Heart left ventricle (tissue), 16 donors: ENCODE results near the gene TKT. TPM values are rescaled to one million over a fixed set of nuclear protein-coding genes. Genes with fewer than 3 reads are reported as not detected.
A peak's percentile ranks its signal among the peaks of the same experiment; 100 is the strongest.

Source experiments
- ATAC-seq, 4 donors: fragments of 200-7000 bp; cut with Tn5 transposase; one replicate each; pipeline ENCODE4 v1.9.1; 2020 to 2022; ENCODE audit warnings: moderate library complexity in 4 of 4, mild to moderate bottlenecking in 3 of 4, moderate number of reproducible peaks in 1 of 4
- DNase-seq, 5 donors: peaks; one replicate each; pipeline ENCODE4 v3.0.0-alpha.2; 2020
- H3K27ac ChIP-seq, 12 donors: fragments of 200-600 bp; sonication (generic) in 4 of 12; one replicate each; pipeline versions ENCODE4 v1.5.0 to v1.8.0; 2016 to 2022; ENCODE audit warnings: mild to moderate bottlenecking in 2 of 12
- H3K27me3 ChIP-seq, 9 donors: fragments of 200-600 bp; sonication (generic) in 2 of 9; one replicate each; pipeline versions ENCODE4 v1.5.1 to v1.8.0; 2016 to 2022; ENCODE audit warnings: mild to moderate bottlenecking in 3 of 9
- H3K36me3 ChIP-seq, 9 donors: fragments of 200-600 bp; sonication (generic) in 2 of 9; one replicate each; pipeline versions ENCODE4 v1.5.0 to v1.8.0; 2018 to 2022; ENCODE audit warnings: mild to moderate bottlenecking in 2 of 9
- H3K4me1 ChIP-seq, 12 donors: fragments of 200-600 bp; sonication (generic) in 4 of 12; one replicate each; pipeline versions ENCODE4 v1.5.0 to v1.8.0; 2016 to 2022; ENCODE audit warnings: mild to moderate bottlenecking in 3 of 12
- H3K4me3 ChIP-seq, 12 donors: fragments of 200-600 bp; sonication (generic) in 4 of 12; one replicate each; pipeline versions ENCODE4 v1.5.0 to v1.8.0; 2017 to 2022; ENCODE audit warnings: mild to moderate bottlenecking in 9 of 12, moderate library complexity in 4 of 12
- H3K9me3 ChIP-seq, 12 donors: fragments of 200-600 bp; sonication (generic) in 4 of 12; one replicate each; pipeline versions ENCODE4 v1.5.0 to v1.8.0; 2016 to 2022; ENCODE audit warnings: mild to moderate bottlenecking in 1 of 12
- POLR2A ChIP-seq, 2 donors: fragments of 450-650 bp; IDR thresholded peaks; one replicate each; pipeline ENCODE4 v1.6.1; 2017; ENCODE audit warnings: antibody characterized with exemption in 2 of 2, mild to moderate bottlenecking in 2 of 2, moderate library complexity in 2 of 2
- WGBS, 4 donors: extraction: QIAGEN DNeasy Blood & Tissue Kit in 2 of 4; methylation state at CpG; one replicate each; pipeline versions ENCODE4 v1.1.5 to v1.1.7; 2013 to 2018; 5-methylcytosine and 5-hydroxymethylcytosine counted together
- intact Hi-C, 10 donors: fragments of 100-400 bp; cut with DNase I; formaldehyde crosslinking; loops; one replicate each; pipeline versions ENCODE4 v1.11.1 to v1.14.2; 2022
- polyA plus RNA-seq, 2 donors: library from polyadenylated mRNA; stranded (reverse); fragments of 200-250 nt; gene quantifications; one replicate each; pipeline ENCODE4 v1.2.3, GENCODE V29; 2013
- total RNA-seq, 9 donors: library from RNA; depleted of rRNA in 2 of 9; stranded (reverse); fragments of >200 nt in 2 of 9; fragmentation: NEBNext Ultra II Directional in 3 of 9; extraction: Animal tissue kit (Norgen Biotek cat#: 25700) in 3 of 9; gene quantifications; one replicate each; pipeline versions ENCODE4 v1.1.0 to v1.2.4, GENCODE V29; 2016 to 2023
- TF ChIP-seq, protein P1 (sequence below), 12 donors: fragments of 200-600 bp; sonication (generic) in 4 of 12; IDR thresholded peaks; one replicate each; pipeline versions ENCODE4 v1.5.0 to v1.8.0; 2018 to 2022; ENCODE audit warnings: antibody characterized with exemption in 12 of 12, mild to moderate bottlenecking in 5 of 12
- donor health status: ischemic (EF 13 %, LVEDD 7.1; RV severe dilation, severe dysfunction).
- donor health status: healthy with polysubstance abuse.
- donor health status: DM: no; HTN: yes; CAD: no.
- donor health status: DM: no; HTN: no; CAD: no.
- donor health status: ischemic (EF 25% LVEDD 6.9; RV normal size, moderate dysfunction).
- donor health status: ischemic (EF 25% LVEDD 5.7; RV mildly dilated, moderate dysfunction).
- donor health status: healthy.
- donor health status: DM: yes; HTN: yes; CAD: no.
- donor health status: ischemic (EF 35%, LVEDD 5.7; RV mildly dilated, moderate dysfunction).
- donor health status: nonischemic (EF 11% LVEDD 7.7; RV severe dilation, severe dysfunction).
- donor health status: DM: yes; HTN: yes; CAD: no.
- donor health status: PGD.
- donor health status: ischemic (EF 29% LVEDD 5.4; RV normal size, mild dysfunction).
- donor health status: nonischemic (EF 23%, LVEDD 6.1; RV moderate dilation, normal function).

TKT gene
- total and polyA plus RNA-seq, 11 donors = 20.6 to 111 (median 36.6) TPM

DNA sequence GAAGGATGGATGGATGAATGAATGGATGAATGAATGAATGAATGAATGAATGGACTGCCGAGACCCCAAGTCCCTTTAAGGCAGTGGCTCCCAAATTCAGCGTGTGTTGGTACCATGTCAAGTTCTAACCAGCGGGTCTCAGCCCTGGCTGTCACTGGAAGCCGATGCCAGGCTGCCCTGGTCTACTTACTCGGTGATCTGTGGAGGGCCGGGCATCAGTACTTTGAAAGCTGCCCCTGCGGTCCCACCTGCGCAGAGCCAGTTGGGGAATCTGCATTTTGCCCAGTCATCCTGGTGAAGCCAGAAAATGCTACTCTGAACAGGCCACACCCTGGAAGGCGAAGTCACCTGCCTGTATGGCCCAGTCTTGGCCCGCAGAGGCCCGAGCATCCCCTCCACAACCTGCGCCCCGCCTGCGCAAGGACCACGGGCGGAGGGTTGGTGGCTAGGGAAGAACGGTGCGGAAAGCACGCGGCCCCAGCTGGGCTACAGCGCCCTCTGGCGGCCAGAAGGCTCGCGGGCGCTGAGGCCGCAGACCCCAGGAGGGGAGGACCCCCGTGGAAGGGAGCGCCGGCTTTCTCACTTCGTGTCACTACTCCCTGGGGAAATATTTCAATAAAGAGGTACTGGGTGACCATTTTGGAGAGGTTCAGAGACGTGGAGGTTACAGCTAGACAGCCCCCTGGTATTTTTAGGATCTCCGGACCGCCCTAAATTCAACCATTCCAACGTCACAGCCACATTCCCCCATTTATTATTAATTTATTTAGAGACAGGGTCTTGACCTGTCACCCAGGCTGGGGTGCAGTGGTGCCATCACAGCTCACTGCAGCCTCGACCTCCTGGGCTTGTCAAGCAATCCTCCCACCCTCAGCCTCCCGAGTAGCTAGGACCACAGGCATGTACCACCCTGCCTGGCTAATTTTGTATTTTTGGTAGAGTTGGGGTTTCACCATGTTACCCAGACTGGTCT is 59.9 kb downstream of the TKT start:
- 26 to 29% (median 27%) methylated on average over 23 to 36 of the region's 36 CpGs for WGBS, 4 donors
- DNase-seq (peak; percentile 46 to 76 (median 53)), ATAC-seq (peak in 3 of 4 donors; percentile 61 to 76 (median 74))
- H3K4me3 ChIP-seq = no peak overlapping the region
- intact Hi-C loops = loop anchor here (1.0 to 5.0 kb wide), 5 partner anchors 61 to 82 kb away; partner anchors contain the start of gene RFT1 (in 6 of the 10)
- no peak for TF ChIP-seq POLR2A (IDR thresholded peaks at IDR 0.05)
- TF ChIP-seq, protein P1, sequence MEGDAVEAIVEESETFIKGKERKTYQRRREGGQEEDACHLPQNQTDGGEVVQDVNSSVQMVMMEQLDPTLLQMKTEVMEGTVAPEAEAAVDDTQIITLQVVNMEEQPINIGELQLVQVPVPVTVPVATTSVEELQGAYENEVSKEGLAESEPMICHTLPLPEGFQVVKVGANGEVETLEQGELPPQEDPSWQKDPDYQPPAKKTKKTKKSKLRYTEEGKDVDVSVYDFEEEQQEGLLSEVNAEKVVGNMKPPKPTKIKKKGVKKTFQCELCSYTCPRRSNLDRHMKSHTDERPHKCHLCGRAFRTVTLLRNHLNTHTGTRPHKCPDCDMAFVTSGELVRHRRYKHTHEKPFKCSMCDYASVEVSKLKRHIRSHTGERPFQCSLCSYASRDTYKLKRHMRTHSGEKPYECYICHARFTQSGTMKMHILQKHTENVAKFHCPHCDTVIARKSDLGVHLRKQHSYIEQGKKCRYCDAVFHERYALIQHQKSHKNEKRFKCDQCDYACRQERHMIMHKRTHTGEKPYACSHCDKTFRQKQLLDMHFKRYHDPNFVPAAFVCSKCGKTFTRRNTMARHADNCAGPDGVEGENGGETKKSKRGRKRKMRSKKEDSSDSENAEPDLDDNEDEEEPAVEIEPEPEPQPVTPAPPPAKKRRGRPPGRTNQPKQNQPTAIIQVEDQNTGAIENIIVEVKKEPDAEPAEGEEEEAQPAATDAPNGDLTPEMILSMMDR (IDR thresholded peaks at IDR 0.05) = peak; percentile 95 to 100 (median 99)
- no peaks in the 10 kb centered on the region for H3K27me3 ChIP-seq
- no peaks in the 10 kb centered on the region for H3K9me3 ChIP-seq
- H3K4me1 ChIP-seq = peaks cover 0 to 49% (median 22%) of the 10 kb centered on the region in 12 donors
- no peak overlapping the region for H3K27ac ChIP-seq
- H3K36me3 ChIP-seq = peaks cover 0 to 36% (median 3%) of the 10 kb centered on the region in 9 donors

DNA sequence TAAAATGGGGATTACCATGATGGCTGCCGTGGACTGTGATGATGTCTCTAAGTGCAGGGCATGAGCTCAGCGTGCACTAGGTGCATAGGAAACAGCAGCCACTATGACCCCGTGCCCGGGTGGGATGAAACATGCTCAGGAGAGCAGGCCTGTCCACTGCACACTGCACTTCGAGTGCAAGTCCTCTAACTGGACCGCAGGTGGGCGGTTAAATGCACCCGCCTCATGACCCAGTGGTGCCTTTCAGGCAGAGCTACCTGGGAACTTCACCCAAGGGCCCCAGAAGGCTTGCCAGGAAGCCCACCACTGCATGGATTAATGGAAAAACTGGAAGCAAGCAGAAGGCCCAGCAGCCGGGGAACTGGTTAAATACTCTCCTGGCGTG is 60.8 kb downstream of the TKT start:
- intact Hi-C loops = loop anchor here in 6 of 10 donors (1.0 to 5.0 kb wide), 3 partner anchors 63 to 81 kb away; partner anchors contain the start of gene RFT1 (in 6 of the 6)
- H3K27ac ChIP-seq = no peak overlapping the region
- H3K4me3 ChIP-seq = no peak overlapping the region
- H3K9me3 ChIP-seq = no peaks in the 10 kb centered on the region
- WGBS, 4 donors = 85 to 93% (median 90%) methylated on average over 9 to 10 of the region's 10 CpGs
- H3K27me3 ChIP-seq = no peaks in the 10 kb centered on the region
- H3K36me3 ChIP-seq = peaks cover 0 to 44% (median 8%) of the 10 kb centered on the region in 9 donors
- DNase-seq = no peak
- no peak for TF ChIP-seq POLR2A (IDR thresholded peaks at IDR 0.05)
- TF ChIP-seq, protein P1 (IDR thresholded peaks at IDR 0.05) = no peak
- H3K4me1 ChIP-seq = peaks cover 0 to 49% (median 22%) of the 10 kb centered on the region in 12 donors
- ATAC-seq = no peak

DNA sequence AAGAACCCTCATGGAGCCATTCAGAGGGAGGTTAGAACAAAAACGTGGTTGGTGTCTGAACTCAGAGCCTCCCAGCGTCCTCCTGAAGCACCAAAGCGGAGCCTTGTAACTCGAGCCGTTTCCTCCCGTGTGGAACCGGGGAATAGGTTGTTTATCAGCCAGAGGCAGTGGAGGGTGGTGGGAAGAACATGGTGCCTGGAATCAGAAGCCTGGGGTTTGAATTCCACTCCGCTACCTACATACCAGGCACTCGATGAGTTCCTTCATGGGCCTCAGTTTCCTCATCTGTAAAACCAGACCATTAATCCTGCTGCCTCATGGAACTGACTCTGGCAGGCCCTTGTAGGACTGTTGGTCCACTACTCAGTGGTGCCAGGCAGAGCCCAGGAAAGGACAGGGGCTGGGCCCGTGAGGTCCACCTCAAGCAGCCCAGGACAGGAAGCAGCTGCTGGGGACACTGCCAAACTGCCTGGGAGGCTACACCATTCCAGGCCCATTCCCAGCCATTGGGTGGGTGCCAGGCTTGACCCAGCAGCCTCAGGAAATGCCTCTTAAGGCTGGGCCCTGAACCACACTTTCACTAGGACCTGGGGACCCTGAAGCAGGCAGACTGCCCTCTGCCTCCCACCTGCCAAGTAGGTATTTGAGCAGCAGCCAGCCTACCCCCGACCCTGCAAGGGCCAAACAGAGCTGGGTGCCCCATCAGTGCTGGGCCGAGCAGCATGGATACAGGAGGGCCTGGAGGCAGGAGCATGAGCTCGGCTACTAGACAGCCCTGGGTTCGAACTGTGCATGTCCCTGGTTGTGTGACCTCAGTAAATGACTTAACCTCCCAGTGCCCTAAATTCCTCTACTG is 61.4 kb downstream of the TKT start:
- no peaks in the 10 kb centered on the region for H3K9me3 ChIP-seq
- 59 to 63% (median 61%) methylated on average over 14 of the region's 14 CpGs for WGBS, 4 donors
- no peak overlapping the region for H3K4me3 ChIP-seq
- DNase-seq (peak in 4 of 5 donors; percentile 50 to 72 (median 63)), ATAC-seq (peak; percentile 23 to 50 (median 38))
- peaks cover 0 to 49% (median 22%) of the 10 kb centered on the region in 12 donors for H3K4me1 ChIP-seq
- H3K27ac ChIP-seq = peak overlapping the region in 3 of 12 donors; percentile 26 to 51 (median 46)
- no peak for TF ChIP-seq POLR2A (IDR thresholded peaks at IDR 0.05)
- TF ChIP-seq, protein P1 (IDR thresholded peaks at IDR 0.05) = no peak
- intact Hi-C loops = loop anchor here in 6 of 10 donors (1.0 to 5.0 kb wide), 3 partner anchors 62 to 80 kb away; partner anchors contain the start of gene RFT1 (in 6 of the 6)
- H3K36me3 ChIP-seq = peaks cover 0 to 50% (median 14%) of the 10 kb centered on the region in 9 donors
- no peaks in the 10 kb centered on the region for H3K27me3 ChIP-seq
